ENCODE data around the gene FHIT.

DNA sequence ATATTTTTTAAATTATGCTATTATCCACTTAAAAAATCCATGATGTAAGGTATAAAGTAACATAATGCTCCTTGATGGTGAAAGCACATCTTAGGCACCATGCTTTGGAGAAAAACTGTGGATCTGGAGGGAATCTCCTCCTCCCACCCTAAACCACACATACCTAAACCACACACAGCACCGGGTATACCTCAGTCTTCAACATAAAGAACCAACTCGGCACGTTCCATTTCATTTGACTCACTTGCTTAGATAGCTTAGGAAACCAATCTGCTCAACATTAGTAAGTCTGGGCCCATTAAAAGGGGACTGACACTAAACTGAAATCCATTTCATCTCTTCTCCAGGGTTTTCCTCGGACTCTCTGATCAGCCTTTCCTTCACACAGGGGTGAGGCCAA lies 1255.7 kb downstream of the FHIT start:
- TF ChIP-seq, protein P1, sequence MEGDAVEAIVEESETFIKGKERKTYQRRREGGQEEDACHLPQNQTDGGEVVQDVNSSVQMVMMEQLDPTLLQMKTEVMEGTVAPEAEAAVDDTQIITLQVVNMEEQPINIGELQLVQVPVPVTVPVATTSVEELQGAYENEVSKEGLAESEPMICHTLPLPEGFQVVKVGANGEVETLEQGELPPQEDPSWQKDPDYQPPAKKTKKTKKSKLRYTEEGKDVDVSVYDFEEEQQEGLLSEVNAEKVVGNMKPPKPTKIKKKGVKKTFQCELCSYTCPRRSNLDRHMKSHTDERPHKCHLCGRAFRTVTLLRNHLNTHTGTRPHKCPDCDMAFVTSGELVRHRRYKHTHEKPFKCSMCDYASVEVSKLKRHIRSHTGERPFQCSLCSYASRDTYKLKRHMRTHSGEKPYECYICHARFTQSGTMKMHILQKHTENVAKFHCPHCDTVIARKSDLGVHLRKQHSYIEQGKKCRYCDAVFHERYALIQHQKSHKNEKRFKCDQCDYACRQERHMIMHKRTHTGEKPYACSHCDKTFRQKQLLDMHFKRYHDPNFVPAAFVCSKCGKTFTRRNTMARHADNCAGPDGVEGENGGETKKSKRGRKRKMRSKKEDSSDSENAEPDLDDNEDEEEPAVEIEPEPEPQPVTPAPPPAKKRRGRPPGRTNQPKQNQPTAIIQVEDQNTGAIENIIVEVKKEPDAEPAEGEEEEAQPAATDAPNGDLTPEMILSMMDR (IDR thresholded peaks at IDR 0.05), result no peak
- TF ChIP-seq POLR2A (IDR thresholded peaks at IDR 0.05), result no peak
